ENCODE measurements around the gene EEF2K.

The EEF2K gene

GRCh38 chr16:22184615-22184968 lies 21.5 kb upstream of the EEF2K start:
- TF ChIP-seq, protein P1, sequence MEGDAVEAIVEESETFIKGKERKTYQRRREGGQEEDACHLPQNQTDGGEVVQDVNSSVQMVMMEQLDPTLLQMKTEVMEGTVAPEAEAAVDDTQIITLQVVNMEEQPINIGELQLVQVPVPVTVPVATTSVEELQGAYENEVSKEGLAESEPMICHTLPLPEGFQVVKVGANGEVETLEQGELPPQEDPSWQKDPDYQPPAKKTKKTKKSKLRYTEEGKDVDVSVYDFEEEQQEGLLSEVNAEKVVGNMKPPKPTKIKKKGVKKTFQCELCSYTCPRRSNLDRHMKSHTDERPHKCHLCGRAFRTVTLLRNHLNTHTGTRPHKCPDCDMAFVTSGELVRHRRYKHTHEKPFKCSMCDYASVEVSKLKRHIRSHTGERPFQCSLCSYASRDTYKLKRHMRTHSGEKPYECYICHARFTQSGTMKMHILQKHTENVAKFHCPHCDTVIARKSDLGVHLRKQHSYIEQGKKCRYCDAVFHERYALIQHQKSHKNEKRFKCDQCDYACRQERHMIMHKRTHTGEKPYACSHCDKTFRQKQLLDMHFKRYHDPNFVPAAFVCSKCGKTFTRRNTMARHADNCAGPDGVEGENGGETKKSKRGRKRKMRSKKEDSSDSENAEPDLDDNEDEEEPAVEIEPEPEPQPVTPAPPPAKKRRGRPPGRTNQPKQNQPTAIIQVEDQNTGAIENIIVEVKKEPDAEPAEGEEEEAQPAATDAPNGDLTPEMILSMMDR (IDR thresholded peaks at IDR 0.05), result no peak

DNA sequence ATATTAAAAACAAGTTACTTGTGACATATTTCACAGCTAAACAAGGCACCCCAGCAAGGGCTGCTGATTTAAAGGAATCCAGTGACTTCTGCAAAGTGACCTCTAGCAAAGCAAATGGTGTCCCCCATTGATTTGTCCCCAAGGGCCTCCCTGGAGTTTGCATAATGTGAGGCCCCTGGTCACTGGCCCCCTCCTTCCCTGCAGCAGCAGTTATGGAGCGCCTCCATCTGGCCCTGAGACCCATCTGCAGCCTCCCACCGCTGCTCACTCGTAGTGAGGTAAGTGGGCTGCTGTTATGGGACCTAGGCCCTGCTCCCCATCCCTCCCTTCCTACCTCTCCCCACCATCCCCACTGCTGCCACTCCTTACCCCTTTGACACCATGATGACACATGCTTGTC lies 19.6 kb upstream of the EEF2K start:
- TF ChIP-seq, protein P1 (IDR thresholded peaks at IDR 0.05), result no peak

DNA sequence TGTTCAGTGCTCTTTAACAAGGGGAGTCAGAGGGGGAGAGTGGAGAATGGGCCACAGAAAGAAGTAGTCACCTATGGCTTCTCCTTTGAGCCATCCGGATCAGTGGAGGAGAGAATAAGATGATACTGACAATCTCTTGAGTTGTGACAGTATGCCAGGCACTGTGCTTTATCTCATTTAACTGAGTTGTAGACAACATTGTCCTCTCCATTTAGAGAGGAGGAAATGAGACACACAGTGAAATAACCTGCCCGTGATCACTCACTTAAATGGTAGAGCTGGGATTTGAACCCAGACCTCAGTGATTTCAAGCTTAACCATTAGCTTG lies 17.8 kb upstream of the EEF2K start:
- TF ChIP-seq, protein P1 (IDR thresholded peaks at IDR 0.05), result no peak

GRCh38 chr16:22188595-22189442 lies 17.3 kb upstream of the EEF2K start:
- TF ChIP-seq, protein P1 (IDR thresholded peaks at IDR 0.05), result peak; percentile 86

DNA sequence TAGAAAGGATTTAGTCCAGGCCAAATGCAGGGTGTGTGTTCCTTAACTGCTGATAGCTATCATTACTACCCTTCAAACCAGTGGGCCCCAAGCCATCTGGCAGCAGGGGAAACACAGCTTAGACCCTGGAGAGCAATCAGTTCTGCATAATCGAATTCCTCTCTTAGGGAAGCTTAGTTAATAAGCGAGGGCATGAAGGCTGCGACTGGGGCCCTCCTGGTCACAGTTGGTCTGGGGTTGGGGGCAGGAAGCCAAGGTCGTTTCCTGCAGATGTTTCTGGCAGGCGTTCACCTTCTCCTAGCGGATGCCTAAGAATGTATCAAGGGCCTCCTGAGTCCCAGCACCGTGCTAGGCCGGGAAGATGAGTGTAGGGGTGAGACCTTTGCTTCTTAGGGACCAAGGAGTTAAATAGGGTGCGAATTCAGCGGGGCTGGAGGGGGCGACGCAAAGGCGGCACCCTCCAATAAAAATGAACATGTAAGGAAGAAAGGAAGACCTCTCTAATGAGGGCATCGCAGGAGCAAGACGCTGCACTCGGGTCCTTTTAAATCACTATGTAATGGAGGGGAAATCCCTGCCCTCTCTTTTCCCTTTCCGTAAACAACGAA lies 16.5 kb upstream of the EEF2K start:
- TF ChIP-seq, protein P1 (IDR thresholded peaks at IDR 0.05), result no peak

GRCh38 chr16:22190081-22190775 lies 15.8 kb upstream of the EEF2K start:
- TF ChIP-seq, protein P1 (IDR thresholded peaks at IDR 0.05), result no peak

DNA sequence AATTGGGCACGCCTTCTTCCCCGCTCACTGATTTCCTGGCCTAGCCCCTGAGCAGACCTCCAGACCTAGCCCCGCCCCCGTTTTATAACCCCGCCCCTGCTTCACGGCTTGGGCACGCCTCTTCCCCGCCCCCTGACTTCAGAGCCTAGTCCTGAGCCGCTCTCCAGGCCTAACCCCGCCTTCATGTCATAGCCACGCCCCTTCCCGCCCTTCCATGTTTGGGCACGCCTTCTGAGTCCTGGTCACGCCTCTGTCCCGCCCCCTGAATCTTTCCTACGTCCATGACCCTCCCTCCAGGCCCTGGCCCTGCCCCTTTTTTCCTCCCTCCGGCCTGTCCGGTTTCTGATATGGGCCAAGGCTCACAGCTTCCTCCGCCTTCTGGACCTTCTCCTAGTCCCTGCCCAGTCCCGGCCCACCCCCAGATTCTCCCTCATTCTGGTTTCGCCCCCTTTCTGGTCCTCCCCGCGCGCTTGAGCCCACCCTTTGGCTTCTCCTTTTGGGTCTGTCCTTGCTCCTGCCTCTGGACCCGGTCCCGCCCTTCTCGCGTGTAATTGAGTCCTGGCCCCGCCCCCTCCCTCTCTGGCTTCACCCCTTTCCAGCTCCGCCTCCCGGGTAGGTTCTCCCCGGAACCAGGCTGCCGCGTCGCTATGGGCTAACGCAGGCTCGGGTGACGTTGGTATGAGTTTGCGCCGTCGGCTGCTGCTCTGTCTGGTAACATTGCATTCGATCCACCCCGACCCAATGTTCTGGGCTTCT lies 15.1 kb upstream of the EEF2K start:
- TF ChIP-seq, protein P1 (IDR thresholded peaks at IDR 0.05), result no peak
